B cell (primary cell): ENCODE data around the gene RET. TPM values are rescaled to one million over a fixed set of nuclear protein-coding genes. Genes with fewer than 3 reads are reported as not detected.

Experiments used
- ATAC-seq: fragments of 200-7000 bp; cut with Tn5 transposase; one replicate; pipeline ENCODE4 v1.10.0; 2021; ENCODE audit warnings: low read depth, mild to moderate bottlenecking, moderate number of reproducible peaks, moderate library complexity
- CTCF ChIA-PET: fragments of 350-600 bp; sonication (Branson Sonifier 250); formaldehyde crosslinking; loops from one replicate; lab custom pipeline; 2021; ENCODE audit warnings: antibody characterized with exemption, inconsistent platforms; lab: Charles Lee
- POLR2A ChIA-PET: fragments of 350-600 bp; sonication (Branson Sonifier 250); formaldehyde crosslinking; loops from one replicate; lab custom pipeline; 2021; ENCODE audit warnings: antibody characterized with exemption; lab: Charles Lee
- DNase-seq: peaks from one replicate; pipeline ENCODE4 v3.0.0; 2013
- H2AFZ ChIP-seq: 2 replicates; pipeline ENCODE4 v1.6.1; 2012; ENCODE audit warnings: mild to moderate bottlenecking, low read depth, low read length; ENCODE audit not compliant: insufficient read depth, poor library complexity, severe bottlenecking
- H3K27ac ChIP-seq, 2 donors: 1 replicate in 1 of 2; 2 replicates in 1 of 2; pipeline ENCODE4 v1.5.1; 2012 to 2013; ENCODE audit warnings: low read length in 2 of 2, mild to moderate bottlenecking in 2 of 2, moderate library complexity in 1 of 2
- H3K27me3 ChIP-seq, 4 experiments: fragments of 200-600 bp in 1 of 4; sonication (generic) in 1 of 4; replicated peaks in 1 of 4; 1 replicate in 2 of 4; 2 replicates in 2 of 4; pipeline versions ENCODE4 v1.6.1 to v1.7.0; 2013 to 2016; ENCODE audit warnings: low read length in 3 of 4, mild to moderate bottlenecking in 2 of 4, mixed read lengths in 1 of 4, moderate library complexity in 1 of 4; ENCODE audit not compliant: insufficient read depth in 4 of 4, control insufficient read depth in 3 of 4; ENCODE audit errors: control extremely low read depth in 1 of 4
- H3K36me3 ChIP-seq, 2 experiments: replicated peaks in 1 of 2; 1 replicate in 1 of 2; 2 replicates in 1 of 2; pipeline versions ENCODE4 v1.6.1 to v1.7.1; 2013; ENCODE audit warnings: low read length in 1 of 2; ENCODE audit not compliant: insufficient read depth in 2 of 2, control insufficient read depth in 1 of 2; ENCODE audit errors: control extremely low read depth in 1 of 2, extremely low read depth in 1 of 2
- H3K4me1 ChIP-seq, 2 donors: fragments of 200-600 bp in 1 of 2; sonication (generic) in 1 of 2; 1 replicate in 1 of 2; 2 replicates in 1 of 2; pipeline versions ENCODE4 v1.5.1 to v1.6.1; 2013 to 2017; ENCODE audit warnings: low read length in 2 of 2; ENCODE audit not compliant: control insufficient read depth in 2 of 2, insufficient read depth in 2 of 2
- H3K4me2 ChIP-seq: replicated peaks from 2 replicates; pipeline ENCODE3; 2012; ENCODE audit warnings: mild to moderate bottlenecking, low read depth, low read length; ENCODE audit not compliant: poor library complexity, severe bottlenecking
- H3K4me3 ChIP-seq, 5 experiments: fragments of 200-600 bp in 1 of 5; sonication (generic) in 1 of 5; 1 replicate in 3 of 5; 2 replicates in 2 of 5; pipeline versions ENCODE4 v1.5.1 to v1.7.0; 2011 to 2016; ENCODE audit warnings: low read length in 4 of 5, mild to moderate bottlenecking in 4 of 5, low read depth in 2 of 5, control low read depth in 1 of 5, moderate library complexity in 1 of 5; ENCODE audit not compliant: insufficient read depth in 1 of 5; ENCODE audit errors: control extremely low read depth in 1 of 5, extremely low read depth in 1 of 5
- H3K79me2 ChIP-seq: fragments of 200-600 bp; sonication (generic); one replicate; pipeline ENCODE4 v1.6.0; 2016; ENCODE audit warnings: low read length; ENCODE audit not compliant: control insufficient read depth, insufficient read depth
- H3K9ac ChIP-seq: fragments of 200-600 bp; sonication (generic); 2 replicates; pipeline ENCODE4 v1.6.1; 2017; ENCODE audit warnings: mild to moderate bottlenecking, low read length, moderate library complexity
- H3K9me3 ChIP-seq, 3 donors: one replicate each; pipeline versions ENCODE4 v1.6.1 to v1.7.1; 2013; ENCODE audit warnings: low read length in 2 of 3; ENCODE audit not compliant: control insufficient read depth in 2 of 3, insufficient read depth in 1 of 3; ENCODE audit errors: control extremely low read depth in 1 of 3
- H4K20me1 ChIP-seq: 2 replicates; pipeline ENCODE4 v1.6.0; 2012; ENCODE audit warnings: mild to moderate bottlenecking, low read length; ENCODE audit not compliant: insufficient read depth, control insufficient read depth, poor library complexity, severe bottlenecking
- H3K27ac Mint-ChIP-seq: one replicate; pipeline ENCODE4 v1.8.0; 2021; ENCODE audit warnings: mixed read lengths
- H3K27me3 Mint-ChIP-seq: one replicate; pipeline ENCODE4 v1.8.0; 2021; ENCODE audit warnings: mixed read lengths
- H3K4me1 Mint-ChIP-seq: one replicate; pipeline ENCODE4 v1.8.0; 2021; ENCODE audit warnings: mixed read lengths
- H3K4me3 Mint-ChIP-seq: one replicate; pipeline ENCODE4 v1.8.0; 2021; ENCODE audit warnings: mixed read lengths
- H3K9me3 Mint-ChIP-seq: one replicate; pipeline ENCODE4 v1.8.0; 2022; ENCODE audit warnings: mixed read lengths; ENCODE audit not compliant: insufficient read depth
- CTCF ChIP-seq: fragments of 200-600 bp; IDR thresholded peaks from one replicate; pipeline ENCODE4 v1.8.0; 2022; ENCODE audit warnings: antibody characterized with exemption, mild to moderate bottlenecking
- EZH2 ChIP-seq: IDR thresholded peaks from 2 replicates; pipeline ENCODE4 v1.6.1; 2012; ENCODE audit warnings: borderline replicate concordance, low read depth, mild to moderate bottlenecking, moderate library complexity, low read length; ENCODE audit not compliant: insufficient read depth, poor library complexity, severe bottlenecking
- WGBS: methylation state at CpG from one replicate; pipeline ENCODE4 v1.1.5; 2013; ENCODE audit warnings: missing lambda C conversion rate; ENCODE audit not compliant: insufficient coverage; 5-methylcytosine and 5-hydroxymethylcytosine counted together
- intact Hi-C: fragments of 100-400 bp; cut with micrococcal nuclease; formaldehyde crosslinking; loops from one replicate; pipeline ENCODE4 v1.10.0; 2022
- polyA plus RNA-seq: library from polyadenylated mRNA; depleted of rRNA; stranded (reverse); fragments of >200 nt; gene quantifications from 2 replicates; pipeline ENCODE4 v1.2.3, GENCODE V29; 2012
- total RNA-seq, 2 donors: library from RNA; stranded (reverse); fragments of 120-200 nt in 1 of 2; gene quantifications; 1 replicate in 1 of 2; 2 replicates in 1 of 2; pipeline versions ENCODE4 v1.2.3 to v1.2.4, GENCODE V29; 2013 to 2022

RET gene
- total and polyA plus RNA-seq, 2 donors (not counting 1 experiment from before 2014, with no cell fraction given) = 0.16 to 0.27 TPM

GRCh38 chr10:43114088-43114742 lies 37.3 kb downstream of the RET start:
- Histone ChIP-seq H3K4me3 (no peak overlapping the region), H3K27me3 (no peaks in the 10 kb centered on the region), H3K27ac (no peak overlapping the region), H3K79me2 (no peaks in the 10 kb centered on the region), H3K9me3 (no peaks in the 10 kb centered on the region), H3K9ac (no peak overlapping the region), H4K20me1 (no peaks in the 10 kb centered on the region), H2AFZ (no peak overlapping the region), H3K4me2 (no peak overlapping the region), H3K36me3 (no peaks in the 10 kb centered on the region), H3K4me1 (peaks cover 0 to 7% of the 10 kb centered on the region in 2 donors)
- Mint-ChIP-seq H3K4me3 (no peak overlapping the region), H3K9me3 (no peaks in the 10 kb centered on the region), H3K27ac (no peak overlapping the region), H3K27me3 (no peaks in the 10 kb centered on the region), H3K4me1 (no peaks in the 10 kb centered on the region)
- ChIA-PET CTCF (interaction anchor here (1.6 kb wide), 1 partner anchor 9 kb away, joined by 3 read pairs; no protein-coding TSS in a partner anchor), POLR2A (no interaction called here)
- ATAC-seq (no peak), DNase-seq (no peak)
- TF ChIP-seq CTCF (no peak), EZH2 (no peak)
- WGBS = 94% methylated on average over 24 of the region's 24 CpGs
- intact Hi-C loops = no loop called here
